GM12892 (cell line): ENCODE measurements around the gene BAK1.
"Not testable (repeated sequence)": the region's sequence is repeated elsewhere in the genome, so short reads cannot be mapped to it uniquely, and the experiment has no call there.

Experiments used
- DNase-seq: peaks from one replicate; pipeline ENCODE4 v3.0.0; 2011; ENCODE audit not compliant: insufficient read length
- FAIRE-seq: peaks from 2 replicates; lab custom pipeline; 2011; peaks lifted over from hg19 to GRCh38; lab: Jason Lieb, UNC
- POLR2A ChIP-seq: IDR thresholded peaks from 2 replicates; pipeline ENCODE4 v1.6.1; 2011; ENCODE audit warnings: low read depth, low read length, control low read depth
- POLR2AphosphoS5 ChIP-seq: IDR thresholded peaks from 2 replicates; pipeline ENCODE4 v1.6.1; 2011; ENCODE audit warnings: low read depth, low read length, control low read depth
- TAF1 ChIP-seq: IDR thresholded peaks from 2 replicates; pipeline ENCODE4 v1.6.1; 2011; ENCODE audit warnings: low read depth, mild to moderate bottlenecking, control low read depth, low read length, borderline replicate concordance

Gene BAK1

DNA sequence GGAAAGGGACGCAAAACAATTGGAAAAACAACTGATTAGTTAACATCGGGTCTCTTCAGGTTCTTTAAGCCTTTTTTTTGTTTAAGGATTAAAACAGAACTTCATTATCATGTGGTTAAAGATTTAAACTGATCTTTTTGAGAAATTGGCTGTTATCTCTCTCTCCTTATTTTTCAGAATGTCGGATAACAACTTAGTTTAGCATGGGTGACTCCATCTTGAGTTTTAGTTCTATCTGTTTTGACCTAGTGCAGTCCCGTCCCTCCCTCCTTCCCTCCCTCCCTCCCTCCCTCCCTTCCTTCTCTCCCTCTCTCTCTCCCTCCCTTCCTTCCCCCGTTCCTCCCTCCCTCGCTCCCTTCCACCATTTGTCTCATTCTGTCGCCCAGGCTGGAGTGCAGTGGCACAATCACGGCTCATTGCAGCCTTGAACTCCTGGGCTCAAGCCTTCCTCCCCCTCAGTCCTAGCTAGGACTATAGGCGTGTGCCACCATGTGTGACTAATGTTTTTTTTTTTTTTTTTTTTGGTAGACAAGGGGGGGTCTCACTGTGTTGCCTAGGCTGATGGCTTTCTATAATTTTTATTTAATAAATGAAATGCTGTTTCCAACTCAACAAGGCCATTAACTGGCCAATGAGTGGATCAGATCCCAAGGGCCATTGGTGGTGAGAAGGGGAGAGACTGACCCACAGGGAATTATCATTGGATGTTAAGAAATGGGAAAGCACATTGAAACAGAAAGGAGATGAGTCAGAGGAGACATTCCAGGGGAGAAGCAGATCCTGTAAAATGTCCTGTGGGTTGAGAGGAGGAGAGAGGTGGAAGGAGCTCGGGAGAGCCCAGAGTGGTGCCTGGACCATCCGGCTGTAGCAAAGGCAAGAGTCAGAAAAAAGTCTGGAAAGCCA lies 13.6 kb downstream of the BAK1 start:
- no peak for FAIRE-seq
- no peak for DNase-seq
- TF ChIP-seq POLR2A (no peak), POLR2AphosphoS5 (no peak), TAF1 (no peak)

DNA sequence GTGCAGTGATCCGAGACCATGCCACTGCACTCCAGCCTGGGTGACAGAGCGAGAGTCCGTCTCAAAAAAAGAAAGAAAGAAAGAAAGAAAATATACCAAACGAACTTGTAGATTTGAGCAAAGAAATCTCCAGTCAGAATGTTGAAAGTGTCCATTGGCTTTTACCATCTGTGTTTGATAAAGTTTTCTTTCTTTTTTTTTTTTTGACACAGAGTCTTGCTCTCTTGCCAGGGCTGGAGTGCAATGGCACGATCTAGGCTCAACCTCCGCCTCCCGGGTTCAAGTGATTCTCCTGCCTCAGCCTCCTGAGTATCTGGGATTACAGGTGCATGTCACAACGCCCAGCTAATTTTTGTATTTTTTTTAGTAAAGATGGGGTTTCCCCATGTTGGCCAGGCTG lies 21.3 kb downstream of the BAK1 start:
- no peak for DNase-seq
- FAIRE-seq = no peak
- TF ChIP-seq POLR2AphosphoS5 (no peak), TAF1 (no peak), POLR2A (no peak)

DNA sequence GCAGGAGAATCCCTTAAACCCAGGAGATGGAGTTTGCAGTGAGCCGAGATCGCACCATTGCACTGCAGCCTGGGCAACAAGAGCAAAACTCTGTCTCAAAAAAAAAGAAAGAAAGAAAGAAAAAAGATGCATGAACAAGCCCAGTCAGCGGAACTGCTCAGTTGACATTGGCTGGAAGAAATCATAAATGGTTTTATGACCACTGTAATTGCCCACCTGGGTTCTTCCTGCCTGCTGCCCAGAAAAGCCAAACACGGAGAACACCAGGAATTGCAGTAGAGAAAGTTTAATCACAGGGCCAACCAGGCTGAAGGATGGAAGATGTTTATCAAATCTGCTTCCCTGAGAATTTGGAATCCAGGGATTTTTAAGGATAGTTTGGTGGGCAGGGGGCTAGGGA lies 22.7 kb downstream of the BAK1 start:
- DNase-seq = no peak
- no peak for FAIRE-seq
- TF ChIP-seq POLR2AphosphoS5 (no peak), POLR2A (no peak)

DNA sequence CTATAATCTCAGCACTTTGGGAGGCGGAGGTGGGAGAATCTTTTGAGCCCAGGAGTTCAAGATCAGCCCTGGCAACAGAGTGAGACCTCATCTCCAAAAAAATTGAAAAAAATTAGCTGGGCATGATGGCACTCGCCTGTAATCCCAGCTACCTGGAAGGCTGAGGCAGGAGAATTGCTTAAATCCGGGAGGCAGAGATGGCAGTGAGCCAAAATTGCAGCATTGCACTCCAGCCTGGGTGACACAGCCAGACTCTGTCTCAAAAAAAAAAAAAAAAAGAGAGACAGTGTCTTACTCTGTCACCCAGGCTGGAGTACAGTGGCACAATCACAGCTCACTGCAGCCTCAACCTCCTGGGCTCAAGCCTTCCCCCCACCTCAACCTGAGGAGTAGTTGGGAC lies 27.2 kb downstream of the BAK1 start:
- FAIRE-seq, DNase-seq: not testable (repeated sequence)

DNA sequence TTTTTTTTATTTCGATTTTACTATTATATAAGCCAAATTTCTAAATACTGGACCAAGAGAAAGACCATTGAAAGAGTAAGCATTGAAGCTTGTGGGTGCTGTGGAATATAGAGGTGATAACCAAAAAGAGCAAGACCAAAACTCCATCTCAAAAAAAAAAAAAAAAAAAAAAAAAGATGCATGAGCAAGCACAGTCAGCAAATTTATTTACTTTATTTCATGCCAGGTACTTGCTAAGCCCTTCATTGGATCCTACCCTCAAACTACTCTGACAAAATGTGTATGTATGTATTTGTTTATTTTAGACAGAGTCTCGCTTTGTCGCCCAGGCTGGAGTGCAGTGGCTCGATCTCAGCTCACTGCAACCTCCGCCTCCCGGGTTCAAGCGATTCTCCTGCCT lies 27.8 kb downstream of the BAK1 start:
- DNase-seq = no peak
- no peak for FAIRE-seq
- TF ChIP-seq POLR2A (no peak), POLR2AphosphoS5 (no peak), TAF1 (no peak)

DNA sequence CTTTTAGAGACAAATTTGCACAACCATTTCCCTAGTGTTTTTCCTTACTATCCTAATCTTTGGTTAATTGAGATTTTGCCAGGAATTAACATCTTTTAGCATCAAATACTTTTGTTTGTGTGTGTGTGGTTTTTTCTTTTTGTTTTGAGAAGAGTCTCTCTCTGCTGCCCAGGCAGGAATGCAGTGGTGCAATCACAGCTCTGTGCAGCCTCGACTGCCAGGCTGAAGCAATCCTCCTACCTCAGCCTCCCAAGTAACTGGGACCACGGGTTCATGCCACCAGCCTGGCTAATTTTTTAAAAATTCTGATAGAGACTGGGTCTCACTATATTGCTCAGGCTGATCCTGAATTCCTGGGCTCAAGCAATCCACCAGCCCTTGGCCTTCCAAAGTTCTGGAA lies 28.5 kb downstream of the BAK1 start:
- FAIRE-seq = peak; percentile 14
- DNase-seq = no peak
- no peak for TF ChIP-seq POLR2AphosphoS5
- TF ChIP-seq POLR2A = no peak
- TF ChIP-seq TAF1 = no peak

DNA sequence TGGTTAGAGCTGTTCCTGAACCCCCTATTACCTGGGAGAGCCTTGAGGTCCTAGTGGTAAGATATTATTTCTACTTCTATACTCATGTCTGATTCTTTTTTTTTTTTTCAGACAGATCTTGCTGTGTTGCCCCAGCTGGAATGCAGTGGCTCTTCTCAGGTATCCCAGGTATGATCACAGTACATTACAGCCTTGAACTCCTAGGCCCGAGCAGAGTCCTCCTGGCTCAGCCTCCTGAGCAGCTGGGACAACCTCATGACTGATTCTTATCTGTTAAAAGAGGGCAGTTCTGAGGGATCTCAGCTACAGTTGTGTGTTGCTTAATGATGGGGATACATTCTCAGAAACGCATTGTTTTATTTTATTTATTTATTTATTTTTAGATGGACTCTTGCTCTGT lies 30.2 kb downstream of the BAK1 start:
- DNase-seq = no peak
- TF ChIP-seq POLR2AphosphoS5 (no peak), TAF1 (no peak), POLR2A (no peak)
- FAIRE-seq = no peak

DNA sequence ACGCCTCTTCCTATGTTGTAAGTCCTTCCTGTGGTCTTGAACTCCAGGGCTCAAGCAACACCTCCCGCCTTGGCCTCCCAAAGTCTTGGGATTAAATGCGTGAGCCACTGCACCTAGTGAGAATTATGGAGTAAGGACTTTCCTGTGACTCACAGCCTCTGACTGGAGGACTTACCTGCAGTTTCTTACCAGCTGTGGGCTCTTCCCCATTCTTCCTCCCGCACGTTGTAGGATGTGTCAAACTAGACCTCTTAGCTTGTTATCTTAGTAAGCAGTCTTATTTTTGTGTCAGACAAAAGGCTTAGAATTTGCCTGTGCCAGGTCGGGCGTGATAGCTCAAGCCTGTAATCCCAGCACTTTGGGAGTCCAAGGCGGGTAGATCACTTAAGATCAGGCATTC lies 30.9 kb downstream of the BAK1 start:
- DNase-seq (no peak), FAIRE-seq (peak; percentile 42)
- no peak for TF ChIP-seq TAF1
- TF ChIP-seq POLR2AphosphoS5 = no peak
- TF ChIP-seq POLR2A = no peak

DNA sequence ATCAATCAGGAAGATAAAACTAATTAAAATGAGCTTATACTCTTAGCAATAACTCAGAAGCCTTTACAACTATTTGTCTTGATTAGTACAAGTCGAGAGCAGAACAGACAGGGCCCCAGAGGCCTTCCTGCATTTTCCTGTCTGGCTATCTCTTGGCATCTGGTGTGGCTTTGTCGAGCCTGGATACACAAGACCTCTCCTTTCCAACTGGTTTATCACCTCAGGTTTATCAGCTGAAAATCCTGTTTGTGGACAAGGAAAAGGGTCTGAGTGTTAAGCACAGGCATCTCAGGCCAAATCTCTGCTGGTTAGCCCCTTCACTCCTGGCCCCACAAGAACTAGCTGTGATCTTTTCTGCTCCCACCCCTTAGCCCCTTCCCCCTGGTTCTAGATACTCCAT lies 32.6 kb downstream of the BAK1 start:
- no peak for FAIRE-seq
- DNase-seq = no peak
- TF ChIP-seq POLR2AphosphoS5 (no peak), POLR2A (no peak), TAF1 (no peak)

DNA sequence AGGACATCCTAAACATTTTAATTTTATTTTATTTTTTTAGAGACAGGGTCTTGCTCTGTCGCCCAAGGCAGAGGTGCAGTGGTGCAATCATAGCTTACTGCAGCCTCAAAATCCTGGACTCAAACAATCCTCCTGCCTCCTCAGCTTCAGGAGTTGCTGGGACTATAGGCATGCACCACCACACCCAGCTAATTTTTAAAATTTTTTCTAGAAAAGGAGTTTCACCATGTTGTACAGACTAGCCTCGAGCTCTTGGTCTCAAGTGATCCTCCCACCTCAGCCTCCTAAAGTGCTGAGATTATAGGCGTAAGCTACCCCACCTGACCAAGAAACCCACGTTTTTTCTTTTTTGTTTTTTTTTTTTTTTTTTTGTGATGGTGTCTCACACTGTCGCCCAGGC lies 33.3 kb downstream of the BAK1 start:
- DNase-seq = no peak
- no peak for FAIRE-seq
- TF ChIP-seq TAF1 (no peak), POLR2A (no peak), POLR2AphosphoS5 (no peak)

DNA sequence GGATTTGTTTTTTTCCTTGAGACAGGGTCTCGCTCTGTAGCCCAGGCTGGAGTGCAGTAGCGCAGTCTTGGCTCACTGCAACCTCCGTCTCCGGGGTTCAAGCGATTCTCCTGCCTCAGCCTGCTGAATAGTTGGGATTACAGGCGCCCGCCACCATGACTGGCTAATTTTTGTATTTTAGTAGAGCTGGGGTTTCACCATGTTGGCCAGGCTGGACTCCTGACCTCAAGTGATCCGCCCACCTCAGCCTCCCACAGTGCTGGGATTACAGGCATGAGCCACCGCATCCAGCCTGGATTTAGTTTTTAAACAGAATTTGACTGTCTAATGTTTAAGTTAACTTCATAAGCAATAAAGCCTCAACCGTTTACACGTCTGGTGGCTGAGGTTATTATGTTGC lies 34.8 kb downstream of the BAK1 start:
- not testable (repeated sequence) for FAIRE-seq, DNase-seq

DNA sequence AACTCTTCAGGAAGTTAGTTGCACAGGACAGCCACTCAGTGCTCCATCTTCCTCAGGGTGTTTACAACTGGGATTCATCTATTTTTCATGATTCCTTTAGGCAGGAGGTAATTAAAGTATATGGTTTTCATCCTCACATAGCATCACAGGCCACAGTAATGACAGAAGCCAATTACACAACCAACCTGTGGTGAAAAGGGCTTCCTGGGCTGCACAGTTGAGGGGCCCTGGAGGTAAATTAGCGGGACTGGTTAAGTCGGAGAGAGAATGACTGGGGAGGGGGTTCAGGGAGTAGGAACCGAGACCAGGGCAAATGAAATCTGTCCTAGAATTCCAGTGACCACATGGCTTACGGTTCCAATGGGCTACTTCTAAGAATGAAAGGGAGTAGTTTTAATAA lies 37.0 kb downstream of the BAK1 start:
- FAIRE-seq (no peak), DNase-seq (no peak)
- TF ChIP-seq TAF1 (no peak), POLR2A (no peak), POLR2AphosphoS5 (no peak)

DNA sequence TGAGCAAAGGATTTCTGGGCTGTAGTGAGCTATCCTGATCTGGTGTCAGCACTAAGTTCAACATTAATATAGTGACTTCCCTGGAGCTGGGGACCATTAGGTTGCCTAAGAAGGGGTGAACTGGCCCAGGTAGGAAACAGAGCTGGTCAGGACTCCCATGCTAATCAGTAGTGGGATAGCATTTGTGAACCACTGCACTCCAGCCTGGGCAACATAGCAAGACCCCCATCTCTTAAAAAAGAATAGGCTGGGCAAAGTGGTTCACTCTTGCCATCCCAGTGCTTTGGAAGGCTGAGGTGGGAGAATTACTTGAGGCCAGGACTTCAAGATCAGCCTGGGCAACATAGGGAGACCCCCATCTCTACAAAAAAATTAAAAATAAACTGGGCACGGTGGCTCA lies 39.3 kb downstream of the BAK1 start:
- no peak for TF ChIP-seq TAF1
- no peak for TF ChIP-seq POLR2AphosphoS5
- no peak for TF ChIP-seq POLR2A
- FAIRE-seq = no peak
- no peak for DNase-seq
